Adrenal gland (tissue), 12 donors: Measurements from ENCODE around the gene UBXN11. TPM values are rescaled to one million over a fixed set of nuclear protein-coding genes. Genes with fewer than 3 reads are reported as not detected.

Source experiments
- DNase-seq, 7 donors: peaks; one replicate each; pipeline ENCODE4 v3.0.0-alpha.2; 2019 to 2020
- H3K27ac ChIP-seq, 5 donors: fragments of 200-600 bp; sonication (generic) in 4 of 5; 1 replicate in 3 of 5; 2 replicates in 2 of 5; pipeline versions ENCODE4 v1.5.1 to v1.8.0; 2016 to 2020; ENCODE audit warnings: mild to moderate bottlenecking in 1 of 5
- H3K27me3 ChIP-seq: fragments of 200-600 bp; 2 replicates; pipeline ENCODE4 v1.8.0; 2021
- H3K36me3 ChIP-seq, 2 donors: fragments of 200-600 bp; replicated peaks in 1 of 2; 1 replicate in 1 of 2; 2 replicates in 1 of 2; pipeline versions ENCODE4 v1.5.1 to v1.8.0; 2018 to 2022
- H3K4me1 ChIP-seq, 2 donors: fragments of 200-600 bp; replicated peaks in 1 of 2; 1 replicate in 1 of 2; 2 replicates in 1 of 2; pipeline versions ENCODE4 v1.5.1 to v1.8.0; 2018 to 2021
- H3K4me3 ChIP-seq, 4 donors: fragments of 200-600 bp; sonication (generic) in 3 of 4; one replicate each; pipeline ENCODE4 v1.5.1; 2016 to 2018
- H3K9me3 ChIP-seq, 3 donors: fragments of 200-600 bp; sonication (generic) in 1 of 3; replicated peaks in 1 of 3; 1 replicate in 2 of 3; 2 replicates in 1 of 3; pipeline versions ENCODE4 v1.5.1 to v1.8.0; 2016 to 2021
- POLR2A ChIP-seq, 2 donors: fragments of 450-650 bp; IDR thresholded peaks; one replicate each; pipeline ENCODE4 v1.6.1; 2017; ENCODE audit warnings: antibody characterized with exemption in 2 of 2, mild to moderate bottlenecking in 2 of 2, moderate library complexity in 1 of 2
- WGBS, 4 donors: extraction: QIAGEN DNeasy Blood & Tissue Kit in 2 of 4; methylation state at CpG; one replicate each; pipeline versions ENCODE4 v1.1.5 to v1.1.7; 2013 to 2017; 5-methylcytosine and 5-hydroxymethylcytosine counted together
- intact Hi-C, 2 donors: fragments of 100-400 bp; cut with DNase I; formaldehyde crosslinking; loops; one replicate each; pipeline versions ENCODE4 v1.14.1 to v1.15.0; 2022 to 2023
- polyA plus RNA-seq, 3 donors: library from polyadenylated mRNA; stranded (reverse); fragments of 200-250 nt in 2 of 3; fragments of 350-450 nt in 1 of 3; fragmentation: Illumina TruSeq in 1 of 3; extraction: RNeasy Lipid Tissue Mini Kit (QIAGEN cat#74804) in 1 of 3; gene quantifications; one replicate each; pipeline ENCODE4 v1.2.3, GENCODE V29; 2013 to 2014
- total RNA-seq, 9 donors: library from RNA; depleted of rRNA in 4 of 9; stranded (reverse); fragments of >200 nt in 4 of 9; fragments of 120-200 nt in 1 of 9; fragmentation: NEBNext Ultra II Directional in 1 of 9; extraction: Animal tissue kit (Norgen Biotek cat#: 25700) in 1 of 9; gene quantifications; one replicate each; pipeline versions ENCODE4 v1.1.0 to v1.2.4, GENCODE V29; 2013 to 2023
- TF ChIP-seq, protein P1 (sequence below), 6 experiments: fragments of 450-650 bp in 4 of 6; fragments of 200-600 bp in 2 of 6; sonication (generic) in 1 of 6; IDR thresholded peaks; 1 replicate in 5 of 6; 2 replicates in 1 of 6; pipeline versions ENCODE4 v1.5.1 to v1.8.0; 2016 to 2021; ENCODE audit warnings: antibody characterized with exemption in 6 of 6, mild to moderate bottlenecking in 2 of 6, moderate library complexity in 1 of 6
- donor health status: healthy with polysubstance abuse.
- donor health status: Bipolar disorder and iron deficiency.
- donor health status: DM: yes; HTN: yes; CAD: no.
- donor health status: DM: no; HTN: no; CAD: no.
- donor health status: DM: no; HTN: no; CAD: no.
- donor health status: DM: yes; HTN: yes; CAD: no.

The UBXN11 gene
- total and polyA plus RNA-seq, 12 donors = 5.3 to 154 (median 13.7) TPM

DNA sequence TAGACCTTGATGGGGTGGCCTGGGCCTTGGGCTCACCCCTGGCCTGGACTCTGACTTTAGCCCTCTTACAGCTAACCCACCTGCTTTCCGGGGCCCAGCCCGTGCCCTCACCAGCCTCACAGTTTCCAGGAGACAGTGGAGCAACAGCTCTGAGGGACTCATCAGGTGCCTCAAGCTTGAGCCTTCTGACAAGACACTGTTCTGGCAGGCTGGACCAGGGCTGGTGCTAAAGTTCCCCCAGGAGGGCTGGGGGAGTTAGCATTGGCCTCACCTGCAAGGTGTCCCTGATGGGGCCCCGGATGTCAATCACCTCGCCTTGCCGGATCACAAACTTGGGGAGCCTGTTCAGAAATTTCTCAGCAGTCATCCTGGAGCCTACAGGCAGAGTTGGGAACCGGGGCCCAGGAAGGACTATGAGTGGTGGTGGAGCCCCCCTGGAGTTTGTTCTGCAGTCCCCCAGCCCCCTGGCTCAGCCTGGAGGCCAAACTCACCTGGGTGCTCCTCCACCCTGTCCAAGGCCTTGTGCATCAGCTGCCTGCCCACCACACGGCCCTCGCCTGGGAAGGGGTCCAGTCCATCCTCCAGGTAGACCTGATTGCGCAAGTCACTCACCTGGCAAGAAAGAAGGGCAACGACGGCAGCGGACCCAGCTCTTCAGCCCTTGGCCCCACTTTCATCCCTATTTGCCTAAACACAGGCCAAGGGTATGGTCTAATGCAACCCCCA, 22.4 kb downstream of the UBXN11 start:
- intact Hi-C loops = loop anchor here in 1 of 2 donors (5.0 kb wide), 1 partner anchor 38 kb away; no protein-coding TSS in a partner anchor
- Histone ChIP-seq H3K9me3 (no peaks in the 10 kb centered on the region), H3K4me1 (peaks cover 6 to 35% of the 10 kb centered on the region in 2 donors), H3K36me3 (no peaks in the 10 kb centered on the region), H3K27me3 (no peaks in the 10 kb centered on the region), H3K4me3 (no peak overlapping the region), H3K27ac (peak overlapping the region in 2 of 5 donors; percentile 50 to 67)
- DNase-seq = no peak
- TF ChIP-seq, protein P1, sequence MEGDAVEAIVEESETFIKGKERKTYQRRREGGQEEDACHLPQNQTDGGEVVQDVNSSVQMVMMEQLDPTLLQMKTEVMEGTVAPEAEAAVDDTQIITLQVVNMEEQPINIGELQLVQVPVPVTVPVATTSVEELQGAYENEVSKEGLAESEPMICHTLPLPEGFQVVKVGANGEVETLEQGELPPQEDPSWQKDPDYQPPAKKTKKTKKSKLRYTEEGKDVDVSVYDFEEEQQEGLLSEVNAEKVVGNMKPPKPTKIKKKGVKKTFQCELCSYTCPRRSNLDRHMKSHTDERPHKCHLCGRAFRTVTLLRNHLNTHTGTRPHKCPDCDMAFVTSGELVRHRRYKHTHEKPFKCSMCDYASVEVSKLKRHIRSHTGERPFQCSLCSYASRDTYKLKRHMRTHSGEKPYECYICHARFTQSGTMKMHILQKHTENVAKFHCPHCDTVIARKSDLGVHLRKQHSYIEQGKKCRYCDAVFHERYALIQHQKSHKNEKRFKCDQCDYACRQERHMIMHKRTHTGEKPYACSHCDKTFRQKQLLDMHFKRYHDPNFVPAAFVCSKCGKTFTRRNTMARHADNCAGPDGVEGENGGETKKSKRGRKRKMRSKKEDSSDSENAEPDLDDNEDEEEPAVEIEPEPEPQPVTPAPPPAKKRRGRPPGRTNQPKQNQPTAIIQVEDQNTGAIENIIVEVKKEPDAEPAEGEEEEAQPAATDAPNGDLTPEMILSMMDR (IDR thresholded peaks at IDR 0.05) = no peak
- no peak for TF ChIP-seq POLR2A (IDR thresholded peaks at IDR 0.05)
- WGBS, 4 donors = 82 to 93% (median 89%) methylated on average over 6 to 12 of the region's 12 CpGs

DNA sequence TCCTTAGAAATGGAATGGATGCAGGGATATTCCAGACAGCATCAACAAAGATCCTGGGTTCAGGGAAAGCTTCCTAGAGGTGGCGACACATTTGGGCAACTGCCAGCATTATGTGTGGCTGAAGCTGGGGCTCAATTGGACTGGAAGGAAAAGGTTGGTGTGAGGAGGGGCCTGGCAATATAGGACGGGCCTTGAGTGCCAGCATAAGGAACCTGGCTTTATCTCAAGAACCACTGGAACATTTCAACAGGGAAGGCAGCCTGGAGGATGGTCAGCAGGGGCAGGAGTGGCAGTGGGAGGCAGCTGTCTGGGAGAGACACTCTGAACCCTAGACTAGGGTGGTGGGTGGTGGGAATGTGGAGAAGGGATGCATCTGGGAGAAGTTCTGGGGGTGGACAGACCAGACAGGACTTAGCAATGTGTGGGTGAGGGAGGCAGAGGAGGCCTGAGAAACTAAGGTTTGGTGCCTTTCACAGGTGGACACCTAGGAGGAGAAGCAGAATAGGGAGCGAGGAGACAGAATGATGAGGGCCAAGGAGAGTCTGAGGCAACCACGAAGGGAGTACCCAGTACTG, 23.1 kb downstream of the UBXN11 start:
- H3K27ac ChIP-seq = no peak overlapping the region
- TF ChIP-seq, protein P1 (IDR thresholded peaks at IDR 0.05) = no peak
- no peak for TF ChIP-seq POLR2A (IDR thresholded peaks at IDR 0.05)
- H3K27me3 ChIP-seq = no peaks in the 10 kb centered on the region
- no peak for DNase-seq
- no peaks in the 10 kb centered on the region for H3K36me3 ChIP-seq
- peaks cover 7 to 35% of the 10 kb centered on the region in 2 donors for H3K4me1 ChIP-seq
- 79 to 91% (median 85%) methylated on average over 4 of the region's 4 CpGs for WGBS, 4 donors
- H3K4me3 ChIP-seq = no peak overlapping the region
- intact Hi-C loops = loop anchor here in 1 of 2 donors (5.0 kb wide), 1 partner anchor 39 kb away; no protein-coding TSS in a partner anchor
- H3K9me3 ChIP-seq = no peaks in the 10 kb centered on the region

DNA sequence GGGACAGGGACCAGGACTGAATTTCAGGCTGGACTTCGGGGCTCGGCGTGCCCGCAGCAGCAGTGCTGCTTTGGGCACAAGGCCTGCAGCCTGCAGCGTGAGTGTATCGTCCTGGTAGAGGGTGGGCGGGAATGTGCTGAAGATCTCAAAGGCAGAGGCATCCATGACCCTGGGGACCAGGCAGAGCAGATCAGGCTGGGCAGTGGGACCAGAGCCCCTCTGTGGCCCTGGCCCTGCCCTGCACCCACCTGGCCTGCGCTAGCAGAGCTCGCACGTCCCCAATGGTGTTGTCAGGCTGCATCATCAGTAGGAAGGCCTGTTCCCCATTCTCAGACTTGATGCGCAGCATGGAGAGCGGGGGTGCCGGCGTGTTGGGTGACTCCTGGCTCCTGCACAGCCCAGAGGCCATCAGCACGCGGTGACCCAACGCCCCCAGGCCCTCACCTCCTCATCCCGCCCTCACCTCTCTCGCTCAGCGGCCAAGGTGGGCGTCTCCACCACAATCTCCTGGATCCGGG, 24.0 kb downstream of the UBXN11 start:
- intact Hi-C loops = loop anchor here in 1 of 2 donors (5.0 kb wide), 1 partner anchor 40 kb away; no protein-coding TSS in a partner anchor
- Histone ChIP-seq H3K27me3 (no peaks in the 10 kb centered on the region), H3K36me3 (no peaks in the 10 kb centered on the region), H3K9me3 (no peaks in the 10 kb centered on the region), H3K27ac (no peak overlapping the region), H3K4me1 (peaks cover 7 to 34% of the 10 kb centered on the region in 2 donors), H3K4me3 (no peak overlapping the region)
- 85 to 91% (median 88%) methylated on average over 15 to 22 of the region's 22 CpGs for whole genome bisulfite sequencing, 4 donors
- TF ChIP-seq, protein P1 (IDR thresholded peaks at IDR 0.05) = no peak
- TF ChIP-seq POLR2A (IDR thresholded peaks at IDR 0.05) = no peak
- DNase-seq = no peak

DNA sequence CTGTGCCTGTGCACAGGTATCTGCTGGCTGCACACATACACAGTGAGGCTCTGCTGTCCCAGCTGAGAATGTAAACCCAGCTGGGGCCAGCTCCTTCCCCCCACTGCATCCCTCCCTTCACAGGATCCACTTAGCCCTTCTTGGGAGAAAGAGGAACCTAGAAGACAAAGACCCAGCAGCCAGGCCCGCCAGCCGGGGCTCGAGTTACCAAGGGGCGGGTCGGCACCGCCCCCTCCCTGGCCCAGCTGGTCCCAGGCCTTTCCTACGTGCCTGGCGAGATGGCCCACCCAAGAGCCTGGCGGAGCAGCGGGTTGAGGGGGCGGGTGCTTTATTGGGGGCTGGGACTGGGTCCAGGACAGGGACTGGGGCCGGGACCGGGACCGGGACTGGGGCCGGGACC, 24.5 kb downstream of the UBXN11 start:
- Histone ChIP-seq H3K27me3 (no peaks in the 10 kb centered on the region), H3K4me1 (peaks cover 7 to 34% of the 10 kb centered on the region in 2 donors), H3K27ac (no peak overlapping the region), H3K4me3 (no peak overlapping the region), H3K36me3 (no peaks in the 10 kb centered on the region), H3K9me3 (no peaks in the 10 kb centered on the region)
- DNase-seq = no peak
- intact Hi-C loops = loop anchor here in 1 of 2 donors (5.0 kb wide), 1 partner anchor 40 kb away; no protein-coding TSS in a partner anchor
- no peak for TF ChIP-seq POLR2A (IDR thresholded peaks at IDR 0.05)
- TF ChIP-seq, protein P1 (IDR thresholded peaks at IDR 0.05) = no peak
- WGBS, 4 donors = 54 to 77% (median 69%) methylated on average over 10 to 15 of the region's 15 CpGs
